Endothelial cell of hepatic sinusoid (primary cell): Measurements from ENCODE around the gene MZF1.
"Not testable (repeated sequence)": the region's sequence is repeated elsewhere in the genome, so short reads cannot be mapped to it uniquely, and the experiment has no call there.

Source experiments
- in situ Hi-C: cut with HindIII; loops from 2 replicates; pipeline ENCODE4 v1.10.0; 2017; ENCODE audit warnings: low sequenced_read_pairs

Gene MZF1

DNA sequence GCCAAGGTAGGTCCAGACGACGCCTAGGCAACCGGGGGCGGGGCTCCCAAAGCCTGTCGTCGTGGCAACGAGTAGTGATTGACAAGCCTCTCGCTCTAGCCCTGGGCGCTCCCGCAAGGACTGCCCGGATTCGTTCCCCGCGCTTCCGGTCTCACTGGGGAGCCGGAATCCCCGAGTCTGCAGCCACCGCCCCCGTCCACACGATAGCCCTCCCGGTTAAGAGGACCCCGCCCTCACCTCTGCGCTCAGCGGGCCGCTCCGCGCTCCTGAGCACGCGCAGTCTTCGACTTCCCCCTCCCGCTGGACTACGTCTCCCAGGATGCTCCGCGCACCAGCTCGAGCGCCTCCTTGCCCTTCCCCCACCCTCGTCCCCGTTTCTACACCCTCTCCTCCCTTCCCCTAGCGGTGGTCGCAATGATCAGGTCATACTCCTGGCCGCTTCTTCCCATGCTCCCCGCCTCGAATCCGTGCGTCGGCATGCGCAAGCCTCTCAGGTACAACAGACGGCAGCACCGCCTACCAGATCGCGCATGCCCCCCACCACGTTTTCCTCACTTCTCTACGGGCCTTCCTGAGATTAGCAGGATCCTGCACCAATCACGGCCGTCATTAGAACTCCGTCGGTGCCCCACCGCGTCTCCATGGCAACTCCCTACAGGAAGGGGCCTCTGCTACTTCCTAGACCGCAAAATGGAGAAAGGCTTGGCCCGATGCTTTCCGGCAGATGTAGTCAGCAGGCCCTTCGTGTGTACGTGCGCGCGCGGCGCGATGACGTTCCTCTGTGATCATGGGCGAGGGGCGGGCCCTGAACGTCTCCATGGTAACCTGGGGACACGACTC lies at the start of gene MZF1:
Gene MZF1, minus strand, starts transcription at position 518 of the 840 bp plus-strand sequence. CDS start 1,946 bp downstream, outside the sequence.
- in situ Hi-C loops, result no loop called here

DNA sequence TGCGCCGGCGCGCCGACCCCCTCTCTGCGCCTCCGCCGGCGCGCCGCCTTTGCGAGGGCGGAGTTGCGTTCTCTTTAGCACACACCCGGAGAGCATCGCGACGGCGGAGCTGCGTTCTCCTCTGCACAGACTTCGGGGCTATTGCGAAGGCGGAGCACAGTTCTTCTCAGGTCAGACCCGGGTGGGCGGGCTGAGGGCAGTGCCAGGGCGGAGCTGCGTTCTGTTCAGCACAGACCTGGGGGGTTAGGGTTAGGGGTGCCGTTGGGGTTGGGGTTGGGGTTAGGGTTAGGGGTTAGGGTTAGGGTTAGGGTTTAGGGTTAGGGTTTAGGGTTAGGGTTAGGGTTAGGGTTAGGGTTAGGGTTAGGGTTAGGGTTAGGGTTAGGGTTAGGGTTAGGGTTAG lies 34.1 kb upstream of the MZF1 start:
- in situ Hi-C loops, result not testable (repeated sequence)

DNA sequence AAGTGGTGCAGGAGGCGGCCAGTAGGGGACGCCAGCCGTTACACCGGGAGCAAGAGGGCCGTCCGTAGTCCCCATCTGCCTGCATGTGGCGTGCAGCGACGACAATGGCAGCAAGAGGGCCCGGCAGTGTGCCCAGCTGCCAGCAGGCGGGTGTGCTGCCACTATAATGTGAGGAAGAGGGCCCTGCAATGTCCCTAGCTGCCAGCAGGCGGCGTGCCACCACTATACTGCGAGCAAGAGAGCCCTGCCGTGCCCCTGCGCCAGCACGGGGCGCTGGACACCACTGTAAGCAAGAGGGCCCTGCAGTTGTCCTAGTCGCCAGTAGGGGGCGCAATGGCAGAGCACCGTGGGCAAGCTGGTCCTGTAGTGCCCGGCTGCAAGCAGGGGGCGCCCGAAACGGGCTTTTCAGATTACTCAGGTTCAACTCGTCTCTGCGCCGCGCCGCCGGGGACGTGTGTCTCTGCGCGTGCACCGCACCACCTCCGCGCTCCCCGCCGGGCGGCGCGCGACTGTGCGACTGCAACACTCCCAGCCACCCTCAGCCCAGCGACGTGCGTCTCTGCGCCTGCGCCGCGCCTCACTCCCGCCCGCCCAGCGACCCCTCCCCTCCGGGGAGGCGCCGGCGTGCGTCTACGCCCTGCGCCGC lies 33.2 kb upstream of the MZF1 start:
- in situ Hi-C loops, result not testable (repeated sequence)

DNA sequence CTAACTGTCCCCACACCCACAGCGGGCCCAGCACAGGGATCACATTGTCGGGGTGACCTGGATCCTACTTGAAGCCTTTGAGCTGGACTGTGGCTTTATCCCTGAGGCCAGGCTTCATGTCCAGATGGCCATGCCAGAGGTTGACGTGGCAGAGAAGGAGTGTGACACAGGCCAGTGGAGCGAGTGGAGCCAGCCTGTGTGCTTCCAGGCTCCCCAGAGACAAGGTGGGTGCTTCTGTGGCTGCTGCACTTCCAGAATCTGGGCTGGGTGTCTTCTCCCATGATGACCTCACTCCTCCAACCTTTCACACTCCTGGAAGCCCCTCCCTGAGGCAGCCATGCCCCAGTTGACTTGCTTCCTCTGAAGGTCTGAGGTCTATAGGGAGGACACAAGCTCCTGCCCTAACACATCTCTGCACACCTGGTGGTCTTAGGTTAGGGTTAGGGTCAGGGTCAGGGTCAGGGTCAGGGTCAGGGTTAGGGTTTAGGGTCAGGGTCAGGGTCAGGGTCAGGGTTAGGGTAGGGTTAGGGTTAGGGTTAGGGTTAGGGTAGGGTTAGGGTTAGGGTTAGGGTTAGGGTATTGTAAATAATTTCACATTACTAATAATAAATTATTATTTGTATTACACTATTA lies 13.1 kb upstream of the MZF1 start:
- in situ Hi-C loops, result no loop called here

DNA sequence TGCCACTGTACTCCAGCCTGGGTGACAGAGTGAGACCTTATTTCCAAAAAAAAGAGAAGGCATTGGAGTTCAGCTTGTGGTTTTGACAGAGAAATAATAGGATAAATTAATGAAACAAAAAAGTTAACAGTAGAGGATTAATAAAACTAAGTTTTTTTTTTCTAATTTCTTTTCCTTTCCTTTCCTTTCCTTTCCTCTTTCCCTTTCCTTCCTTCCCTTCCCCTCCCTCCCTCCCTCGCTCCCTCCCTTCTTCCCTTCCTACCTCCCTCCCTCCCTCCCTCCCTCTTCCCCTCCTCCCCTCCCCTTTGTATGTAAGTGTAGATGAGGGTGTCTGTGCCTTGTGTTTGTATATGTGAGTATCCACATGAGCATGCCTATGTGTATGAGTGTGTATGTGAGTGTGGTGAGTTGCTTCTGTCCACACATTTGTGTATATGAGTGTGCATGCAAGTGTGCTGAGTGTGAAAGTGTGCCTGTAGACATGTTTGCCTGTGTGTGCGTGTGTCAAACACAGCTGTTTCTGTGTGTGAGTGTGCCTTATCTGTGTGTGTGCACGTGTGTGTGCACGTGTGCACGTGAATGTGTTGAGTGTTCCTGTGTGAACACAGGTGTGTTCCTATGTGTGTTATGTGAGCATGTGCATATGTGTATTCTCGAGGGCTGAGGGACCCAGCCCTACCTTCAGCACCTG lies 12.5 kb upstream of the MZF1 start:
- in situ Hi-C loops, result no loop called here

DNA sequence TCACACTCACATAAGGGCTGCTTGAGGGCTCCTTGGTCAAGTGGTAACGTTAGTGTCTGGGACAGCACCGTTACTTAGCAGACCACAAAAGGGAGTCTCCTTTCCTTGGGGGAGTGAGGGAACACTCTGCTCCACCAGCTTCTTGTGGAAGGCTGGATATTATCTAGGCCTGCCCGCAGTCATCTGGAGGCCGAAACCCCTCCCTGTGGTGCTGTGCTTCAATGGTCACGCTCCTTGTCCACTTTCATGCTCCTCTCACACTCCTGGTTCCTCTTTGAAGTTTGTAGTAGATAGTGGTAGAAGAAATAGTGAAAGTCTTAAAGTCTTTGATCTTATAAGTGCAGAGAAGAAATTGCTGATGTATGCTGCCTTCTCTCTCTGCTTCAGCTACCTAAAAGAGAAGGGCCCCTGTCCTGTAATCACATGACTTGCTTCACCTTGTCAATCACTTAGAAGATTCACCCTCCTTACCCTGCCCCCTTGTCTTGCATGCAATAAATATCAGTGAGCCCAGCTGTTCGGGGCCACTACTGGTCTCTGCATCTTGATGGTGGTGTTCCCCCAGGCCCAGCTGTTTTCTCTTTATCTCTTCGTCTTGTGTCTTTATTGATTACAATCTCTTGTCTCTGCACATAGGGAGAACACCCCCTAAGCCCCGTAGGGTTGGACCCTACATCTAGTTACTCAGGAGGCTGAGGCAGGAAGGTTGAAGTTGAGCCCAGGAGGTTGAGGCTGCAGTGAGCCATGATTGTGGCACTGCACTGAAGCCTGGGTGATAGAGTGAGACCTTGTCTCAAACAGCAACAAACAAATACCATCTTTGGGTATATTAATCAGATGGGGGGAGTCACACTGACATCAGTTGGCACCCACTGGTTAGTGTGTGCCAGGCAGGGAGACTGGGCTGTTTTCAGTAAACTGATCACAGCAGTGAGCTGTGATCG lies 11.6 kb upstream of the MZF1 start:
- in situ Hi-C loops, result no loop called here

DNA sequence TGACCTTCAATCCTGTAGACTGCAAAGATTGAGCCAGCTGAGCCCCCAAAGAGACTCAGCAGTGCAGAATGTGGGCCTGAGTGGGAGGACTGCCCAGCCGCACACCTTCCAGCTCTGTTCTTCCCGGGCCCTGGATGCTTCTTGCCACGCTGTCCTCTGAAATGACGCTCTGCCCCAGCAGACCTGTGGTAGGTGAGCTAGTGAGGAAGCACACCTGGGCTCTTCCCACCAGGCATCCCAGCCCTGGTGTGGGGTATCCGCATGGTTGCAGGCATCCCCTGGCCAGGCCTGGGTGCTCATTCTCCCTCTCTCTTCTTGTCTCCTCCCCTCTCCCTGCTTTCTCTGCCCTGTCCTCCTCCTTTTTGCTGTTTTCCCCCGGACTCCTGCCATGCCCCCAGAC lies 9.8 kb upstream of the MZF1 start:
- in situ Hi-C loops, result no loop called here

DNA sequence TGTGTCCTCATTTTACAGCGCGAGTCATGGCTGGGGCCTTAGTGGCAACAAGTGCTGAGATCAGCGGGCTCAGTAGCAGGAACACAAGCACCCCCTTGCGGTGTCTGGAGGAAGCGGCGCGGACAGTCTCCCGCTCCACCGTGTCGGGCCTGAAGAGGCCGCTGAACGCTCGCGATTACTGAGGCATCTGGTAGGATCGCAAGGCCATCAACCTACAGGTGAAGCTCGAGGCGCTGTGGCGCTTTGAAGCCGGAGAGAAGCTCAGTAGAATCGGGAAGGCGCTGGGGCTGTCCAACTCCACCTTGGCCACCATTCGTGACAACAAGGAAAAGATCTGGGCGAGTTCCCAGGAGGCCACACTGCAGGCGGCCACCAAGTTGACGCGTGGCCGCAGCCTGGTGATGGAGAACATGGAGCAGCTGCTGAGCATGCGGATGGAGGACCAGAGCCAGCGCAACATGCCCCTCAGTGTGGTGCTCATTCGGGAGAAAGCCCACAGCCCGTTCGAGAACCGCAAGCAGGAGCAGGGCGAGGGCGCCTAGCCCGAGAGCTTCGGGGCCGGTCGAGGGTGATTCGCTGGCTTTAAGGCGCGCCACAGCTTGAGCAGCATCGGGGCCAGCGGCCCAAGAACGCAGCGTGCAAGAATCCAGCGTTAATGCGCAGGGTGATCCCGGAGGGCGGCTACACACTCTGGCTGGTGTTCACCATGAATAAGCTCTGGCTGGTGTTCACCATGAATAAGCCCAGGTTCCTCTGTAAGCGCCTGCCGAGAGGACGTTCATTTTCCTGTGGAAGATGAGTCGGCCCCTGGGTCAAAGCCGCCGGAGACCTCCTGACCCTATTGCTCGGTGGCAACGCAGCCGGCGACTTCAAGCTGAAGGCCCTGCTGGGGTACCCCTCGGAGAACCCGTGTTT lies 8.3 kb upstream of the MZF1 start:
- in situ Hi-C loops, result no loop called here

DNA sequence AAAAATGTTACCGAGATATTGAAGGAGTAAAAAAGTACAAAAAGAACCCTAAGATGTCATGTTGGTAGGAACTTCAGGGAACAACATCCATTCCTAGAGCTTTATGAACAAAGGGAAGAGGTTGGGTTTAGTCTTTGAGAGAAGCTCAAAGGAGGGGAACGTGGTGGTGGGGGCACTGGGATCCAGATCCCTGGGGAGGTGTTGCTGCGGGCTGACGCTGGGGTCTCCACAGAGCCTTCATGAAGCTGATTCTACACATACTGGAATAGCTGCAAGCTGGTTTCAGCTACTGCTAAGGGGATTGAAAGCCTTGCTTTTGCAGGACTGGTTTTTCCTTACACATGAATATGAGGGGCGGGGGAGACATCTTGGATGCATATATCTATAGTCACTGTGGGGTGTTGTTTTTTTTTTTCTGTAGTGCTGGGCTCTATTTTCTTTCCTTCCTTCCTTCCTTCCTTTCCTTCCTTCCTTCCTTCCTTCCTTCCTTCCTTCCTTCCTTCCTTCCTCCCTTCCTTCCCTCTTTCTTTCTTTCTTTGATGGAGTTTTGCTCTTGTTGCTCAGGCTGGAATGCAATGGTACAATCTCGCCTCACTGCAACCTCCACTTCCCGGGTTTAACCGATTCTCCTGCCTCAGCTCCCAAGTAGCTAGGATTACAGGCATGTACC lies 6.5 kb upstream of the MZF1 start:
- in situ Hi-C loops, result no loop called here

DNA sequence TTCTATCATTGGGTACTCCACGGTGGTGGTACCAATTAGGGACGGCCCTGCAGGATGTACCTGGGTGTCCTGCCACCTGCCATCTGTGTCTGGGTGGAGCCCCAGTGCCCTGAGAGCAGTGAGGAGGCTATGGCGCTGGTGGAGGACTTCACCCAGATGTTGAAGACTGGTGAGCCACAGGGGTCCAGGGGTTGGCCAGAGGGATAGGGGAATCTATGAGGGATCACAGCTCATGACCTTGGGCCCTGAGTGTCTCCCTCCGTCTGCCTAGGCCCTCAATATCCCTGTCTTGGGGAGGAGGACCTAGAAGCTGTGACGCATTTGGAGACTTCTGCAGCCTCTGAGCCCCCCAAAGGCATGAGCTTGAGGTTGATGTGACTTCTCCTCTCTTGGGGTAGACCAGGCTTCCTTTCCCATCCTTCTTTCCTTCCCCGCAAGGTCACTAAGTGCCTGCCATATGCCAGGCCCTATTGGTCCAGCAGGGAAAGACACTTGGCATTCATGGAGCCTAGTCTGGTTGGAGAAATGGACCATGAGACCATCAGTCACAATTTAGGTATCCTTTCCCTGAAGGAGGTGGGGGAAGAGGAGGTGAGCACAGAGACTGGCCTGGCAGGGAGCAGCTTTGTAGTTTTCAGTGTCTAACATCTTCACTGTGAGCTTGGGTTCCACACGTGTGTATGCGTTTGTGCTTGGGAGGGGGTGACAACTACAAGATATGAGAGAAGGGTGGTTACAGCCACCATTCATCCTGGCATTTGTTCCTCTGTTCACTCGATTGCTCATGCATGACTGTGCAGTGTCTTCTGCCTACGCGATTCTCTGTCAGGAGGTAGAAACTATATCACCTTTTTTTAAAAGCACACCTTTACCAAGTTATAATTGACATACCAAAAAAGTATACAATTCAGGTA lies 5.1 kb upstream of the MZF1 start:
- in situ Hi-C loops, result no loop called here

DNA sequence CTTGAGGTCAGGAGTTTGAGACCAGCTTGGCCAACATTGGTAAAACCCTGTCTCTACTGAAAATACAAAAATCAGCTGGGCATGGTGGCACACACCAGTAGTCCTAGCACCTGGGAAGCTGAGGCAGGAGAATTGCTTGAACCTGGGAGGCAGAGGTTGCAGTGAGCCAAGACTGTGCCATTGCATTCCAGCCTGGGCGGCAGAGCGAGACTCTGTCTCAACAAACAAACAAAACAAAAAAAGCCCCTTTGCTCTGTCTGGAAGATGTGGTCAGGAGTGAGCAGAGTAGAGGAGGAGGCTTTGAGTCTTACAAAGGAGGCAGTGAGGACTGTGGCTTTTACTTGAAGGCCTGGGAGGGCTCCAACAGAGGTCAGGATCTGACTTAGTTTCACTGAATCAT lies 4.4 kb upstream of the MZF1 start:
- in situ Hi-C loops, result not testable (repeated sequence)

DNA sequence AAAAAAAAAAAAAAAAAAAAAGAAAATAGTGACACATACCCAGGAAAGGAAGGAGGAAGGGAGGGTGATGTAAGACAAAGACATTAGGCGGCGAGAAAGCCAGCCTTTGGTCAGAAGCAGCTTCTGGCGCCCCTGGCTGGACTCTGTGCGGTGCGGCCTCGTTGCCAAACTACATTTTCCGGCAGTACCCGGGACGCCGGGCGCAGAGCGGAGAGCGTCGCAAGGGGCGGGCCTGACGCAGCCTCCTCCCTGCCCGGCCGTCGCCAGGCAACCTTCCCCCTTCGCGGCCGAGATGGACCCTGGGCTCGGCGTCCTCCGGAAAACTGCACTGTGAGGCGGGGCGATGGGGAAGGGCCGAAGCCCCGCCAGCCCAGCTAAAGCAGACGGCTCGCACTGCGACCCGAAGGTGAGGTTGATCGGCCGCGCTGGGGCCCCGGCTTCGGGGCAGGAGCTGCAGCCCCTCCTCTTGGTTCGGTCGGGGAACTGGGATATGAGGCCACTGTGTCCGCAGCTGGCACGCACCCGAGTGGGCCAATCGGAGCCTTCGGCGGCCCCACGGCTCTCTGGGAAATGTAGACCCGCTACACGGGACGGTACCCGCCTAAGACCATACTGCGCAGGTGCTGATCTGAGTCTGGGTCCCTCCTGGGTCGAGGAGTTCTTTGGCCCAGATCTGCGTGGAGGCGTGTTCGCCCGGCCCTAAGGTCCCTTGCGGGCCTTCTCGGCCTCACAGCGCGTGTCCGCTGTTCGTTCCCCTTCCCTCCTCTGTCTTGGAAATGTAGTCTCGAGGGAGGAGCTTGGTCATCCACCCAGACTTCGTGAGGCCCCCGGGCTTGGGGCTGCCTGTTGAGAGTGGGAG lies 2.3 kb upstream of the MZF1 start:
- in situ Hi-C loops, result no loop called here

DNA sequence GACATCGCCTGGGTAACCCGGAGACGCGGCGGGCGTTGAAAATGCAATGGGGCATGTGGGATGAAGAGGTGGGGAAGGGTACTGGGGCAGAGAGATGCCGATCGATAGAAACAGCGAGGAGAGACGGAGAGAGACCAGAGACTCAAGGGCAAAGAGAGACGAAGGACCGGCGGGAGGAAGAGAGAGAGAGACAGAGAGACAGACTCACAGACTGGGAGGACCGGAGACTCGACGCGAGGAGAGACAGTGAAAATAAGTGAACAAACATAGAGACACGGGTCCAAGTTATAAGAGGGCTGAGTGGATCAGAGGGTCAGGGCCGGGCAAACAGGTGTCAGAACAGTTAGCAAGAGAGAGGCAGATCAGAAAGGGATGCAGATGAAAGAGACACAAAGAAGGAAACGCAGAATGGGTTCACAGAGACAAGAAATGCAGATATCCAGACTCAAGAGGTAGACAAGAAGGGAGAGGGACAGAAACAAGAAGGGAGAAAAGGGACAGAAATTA lies 576 bp upstream of the MZF1 start:
- in situ Hi-C loops, result no loop called here

DNA sequence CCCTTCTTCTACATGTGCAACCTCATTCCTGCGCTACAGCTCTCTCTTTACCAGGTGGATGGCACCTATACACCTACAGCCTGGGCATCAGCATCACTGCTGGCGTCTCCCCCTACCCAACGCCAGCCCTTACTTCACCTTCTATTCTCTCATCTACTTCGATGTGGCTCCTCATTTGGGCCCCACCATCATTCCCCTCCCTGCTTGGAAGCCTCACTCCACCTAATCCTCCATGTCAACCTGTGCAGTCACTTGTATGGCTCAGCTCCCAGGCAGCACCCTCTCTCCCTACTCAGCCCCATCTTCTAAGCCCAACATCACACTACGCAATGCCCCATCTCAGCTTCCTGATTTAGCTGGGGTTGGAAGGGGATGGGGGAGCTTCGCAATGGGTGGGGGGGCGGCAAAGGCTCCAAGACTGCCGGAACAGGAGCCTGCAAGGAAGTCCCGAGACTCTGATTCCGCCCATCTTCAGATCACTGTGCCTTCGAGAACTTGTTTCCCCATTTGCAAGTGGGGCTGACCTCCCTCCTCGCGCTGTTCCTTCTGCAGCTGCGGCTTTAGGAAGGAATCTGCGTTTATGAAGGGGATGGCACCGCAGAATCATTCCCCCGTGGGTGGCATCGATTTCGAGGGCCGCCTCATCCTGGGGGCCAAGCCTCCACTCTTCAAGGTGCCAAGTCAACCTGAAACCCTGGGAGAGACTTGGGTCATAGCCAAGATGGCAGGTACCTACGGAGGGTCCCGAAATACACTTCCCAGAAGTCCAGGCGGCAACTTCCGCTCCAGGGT lies 913 bp downstream of the MZF1 start:
- in situ Hi-C loops, result no loop called here

DNA sequence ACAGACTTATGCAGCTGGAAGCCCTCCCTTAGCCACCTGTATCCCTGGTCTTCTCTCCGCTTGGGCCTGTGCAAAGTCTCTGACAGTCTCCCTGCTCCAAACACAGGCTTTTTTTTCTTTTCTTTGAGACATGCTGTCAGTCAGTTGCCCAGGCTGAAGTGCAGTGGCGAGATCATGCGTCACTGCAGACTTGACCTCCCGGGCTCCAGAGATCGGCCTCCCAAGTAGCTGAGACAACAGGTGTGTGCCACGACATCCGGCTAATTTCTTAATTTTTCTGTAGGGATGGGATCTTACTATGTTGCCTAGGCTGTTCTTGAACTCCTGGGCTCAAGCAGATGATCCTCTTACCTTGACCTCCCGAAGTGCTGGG lies 1.6 kb downstream of the MZF1 start:
- in situ Hi-C loops, result no loop called here
